ENCODE results near the gene CSNK1A1L. TPM values are rescaled to one million over a fixed set of nuclear protein-coding genes. Genes with fewer than 3 reads are reported as not detected.

CSNK1A1L gene
- total and polyA plus RNA-seq, 2 of the 8 experiments (the other 6 are each of a cell fraction or from before 2014, with no cell fraction given) = not detected

DNA sequence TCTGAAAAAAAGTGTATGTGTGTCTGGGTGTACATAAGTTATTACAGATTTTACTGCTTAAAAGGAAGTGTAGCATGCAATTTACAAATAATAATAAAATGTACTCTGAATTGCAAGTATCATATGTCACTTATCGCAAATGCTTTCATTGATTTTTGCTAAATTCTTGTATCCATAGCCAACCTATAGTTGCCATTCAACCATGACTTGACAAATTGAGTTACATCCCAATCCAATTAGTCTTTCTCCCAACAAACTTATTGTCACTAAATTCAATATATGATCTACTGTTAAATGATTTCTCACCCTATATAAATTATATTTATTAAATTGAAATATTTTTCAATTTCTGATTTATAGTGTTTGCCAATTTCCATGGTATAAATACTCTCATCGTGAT is 28.6 kb downstream of the CSNK1A1L start:
- H3K14ac ChIP-seq (ENCODE audit: insufficient read length) = no peak overlapping the region
- no peak overlapping the region for H3K4me3 ChIP-seq (ENCODE audit: extremely low read depth in 1 of 4, insufficient read depth in 2 of 4, low read depth in 3 of 4, low read length in 4 of 4)
- FAIRE-seq (no peak), DNase-seq (ENCODE audit: low read depth in 1 of 2, low spot score in 2 of 2) (no peak)
- no peak overlapping the region for H2AK5ac ChIP-seq (ENCODE audit: low read depth, low read length)
- no peak overlapping the region for H2BK5ac ChIP-seq (ENCODE audit: low read depth, low read length)
- no peak overlapping the region for H3K9ac ChIP-seq (replicated peaks in 1 of 4; ENCODE audit: extremely low read depth in 1 of 4, low read depth in 3 of 4, low read length in 3 of 4)
- H3K18ac ChIP-seq (ENCODE audit: extremely low read depth, low read length) = no peak overlapping the region
- ChIA-PET CTCF (ENCODE audit: partially characterized antibody) (interaction anchor here (0.5 to 1.1 kb wide), 2 partner anchors 40 to 184 kb away, joined by 3 read pairs; no protein-coding TSS in a partner anchor), POLR2A (ENCODE audit: partially characterized antibody) (no interaction called here)
- H4K91ac ChIP-seq (replicated peaks; ENCODE audit: insufficient read length, low read length) = no peak overlapping the region
- no peak overlapping the region for H2BK12ac ChIP-seq (ENCODE audit: low read depth, low read length)
- H3K4ac ChIP-seq (replicated peaks; ENCODE audit: insufficient read length, low read depth, low read length) = no peak overlapping the region
- no peaks in the 10 kb centered on the region for H3K23me2 ChIP-seq (ENCODE audit: low read depth, low read length)
- no peak overlapping the region for H3K27ac ChIP-seq (ENCODE audit: low read depth, low read length)
- no peaks in the 10 kb centered on the region for H3K9me3 ChIP-seq (ENCODE audit: insufficient read depth in 2 of 2, low read depth in 1 of 2, low read length in 1 of 2)
- no peak overlapping the region for H3K23ac ChIP-seq (ENCODE audit: insufficient read length)
- no peaks in the 10 kb centered on the region for H3K4me1 ChIP-seq (replicated peaks in 1 of 4; ENCODE audit: control insufficient read depth in 3 of 4, insufficient read depth in 4 of 4, low read length in 3 of 4)
- no peak overlapping the region for H3K56ac ChIP-seq (replicated peaks; ENCODE audit: insufficient read length, low read depth, low read length)
- H2BK120ac ChIP-seq (replicated peaks; ENCODE audit: low read depth, low read length) = no peak overlapping the region
- H3K79me1 ChIP-seq (ENCODE audit: low read depth, low read length) = no peaks in the 10 kb centered on the region
- 97% methylated on average over 2 of the region's 2 CpGs; no CpG with 5 or more reads in 1 of the 2 experiments for WGBS, 2 experiments (ENCODE audit: extremely low coverage in 1 of 2, insufficient coverage in 1 of 2, insufficient read length in 1 of 2, insufficient replicate concordance in 2 of 2, low coverage in 1 of 2, low lambda C conversion rate in 2 of 2, missing lambda C conversion rate in 1 of 2)
- no peak overlapping the region for H3K4me2 ChIP-seq (ENCODE audit: insufficient read depth in 1 of 2, low read depth in 2 of 2, low read length in 2 of 2)
- no peak overlapping the region for H2BK15ac ChIP-seq (ENCODE audit: low read length)
- H3K27me3 ChIP-seq (replicated peaks in 1 of 4; ENCODE audit: control insufficient read depth in 3 of 4, extremely low read depth in 1 of 4, insufficient read depth in 3 of 4, low read length in 3 of 4) = no peaks in the 10 kb centered on the region; a peak in 1 of 7 replicates
- H4K20me1 ChIP-seq (replicated peaks in 1 of 2; ENCODE audit: control insufficient read depth in 1 of 2, insufficient read depth in 2 of 2, low read length in 2 of 2) = no peaks in the 10 kb centered on the region
- no peak overlapping the region for H4K8ac ChIP-seq (ENCODE audit: extremely low read depth, insufficient read depth, low read length)
- H3K79me2 ChIP-seq (ENCODE audit: control insufficient read depth in 1 of 2, insufficient read depth in 2 of 2, low read length in 2 of 2) = no peaks in the 10 kb centered on the region
- H2BK20ac ChIP-seq (ENCODE audit: low read length) = no peak overlapping the region
- H3K36me3 ChIP-seq (ENCODE audit: control insufficient read depth in 2 of 4, insufficient read depth in 4 of 4, low read length in 3 of 4) = no peaks in the 10 kb centered on the region
- no peak overlapping the region for H4K5ac ChIP-seq (ENCODE audit: insufficient read length, low read depth, low read length)
- no peak overlapping the region for H2AFZ ChIP-seq (ENCODE audit: low read length)
- TF ChIP-seq EP300 (IDR thresholded peaks at IDR 0.05; ENCODE audit: borderline replicate concordance in 1 of 2, low read depth in 2 of 2, low read length in 2 of 2) = no peak
- TF ChIP-seq, protein P1, sequence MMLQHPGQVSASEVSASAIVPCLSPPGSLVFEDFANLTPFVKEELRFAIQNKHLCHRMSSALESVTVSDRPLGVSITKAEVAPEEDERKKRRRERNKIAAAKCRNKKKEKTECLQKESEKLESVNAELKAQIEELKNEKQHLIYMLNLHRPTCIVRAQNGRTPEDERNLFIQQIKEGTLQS (IDR thresholded peaks at IDR 0.05; ENCODE audit: insufficient read depth, low read depth, low read length) = no peak

Measured in H1 (cell line).